Medulla oblongata (tissue), 1 donor: Measurements from ENCODE around the gene CRACR2A.

Experiments
- DNase-seq: peaks from one replicate; pipeline ENCODE4 v3.0.0-alpha.2; 2015; ENCODE audit errors: extremely low spot score

CRACR2A gene

GRCh38 chr12:3726456-3726855 is 26.5 kb downstream of the CRACR2A start:
- DNase-seq: no peak

- no peak for DNase-seq
These were observed 27.4 kb downstream of the CRACR2A start for GRCh38 chr12:3725388-3726115.

- DNase-seq: no peak
These were observed 28.7 kb downstream of the CRACR2A start for GRCh38 chr12:3723916-3724805.

GRCh38 chr12:3722368-3722767 is 30.5 kb downstream of the CRACR2A start:
- no peak for DNase-seq

- no peak for DNase-seq
These were observed 32.1 kb downstream of the CRACR2A start for GRCh38 chr12:3720772-3721171.

GRCh38 chr12:3718100-3718499 is 34.8 kb downstream of the CRACR2A start:
- DNase-seq: no peak

- DNase-seq: no peak
These were observed 35.5 kb downstream of the CRACR2A start for GRCh38 chr12:3717283-3717898.

- no peak for DNase-seq
These were observed 36.9 kb downstream of the CRACR2A start for GRCh38 chr12:3715999-3716398.

- no peak for DNase-seq
These were observed 39.0 kb downstream of the CRACR2A start for GRCh38 chr12:3713947-3714346.

- DNase-seq: no peak
These were observed 39.4 kb downstream of the CRACR2A start for GRCh38 chr12:3713483-3713882.

GRCh38 chr12:3712209-3712992 is 40.5 kb downstream of the CRACR2A start:
- no peak for DNase-seq

- no peak for DNase-seq
These were observed 47.6 kb downstream of the CRACR2A start for GRCh38 chr12:3705354-3705675.

- DNase-seq: peak; percentile 18
These were observed 48.2 kb downstream of the CRACR2A start for GRCh38 chr12:3704512-3705353.

GRCh38 chr12:3700861-3701260 is 52.0 kb downstream of the CRACR2A start:
- DNase-seq: no peak

GRCh38 chr12:3698218-3698974 is 54.5 kb downstream of the CRACR2A start:
- DNase-seq: no peak

- DNase-seq: no peak
These were observed 55.5 kb downstream of the CRACR2A start for GRCh38 chr12:3697311-3697870.

GRCh38 chr12:3694673-3695072 is 58.2 kb downstream of the CRACR2A start:
- no peak for DNase-seq

GRCh38 chr12:3692616-3693365 is 60.1 kb downstream of the CRACR2A start:
- DNase-seq: no peak

- no peak for DNase-seq
These were observed 66.4 kb downstream of the CRACR2A start for GRCh38 chr12:3686463-3686862.
